ENCODE results near the gene ZSCAN22.

- TF ChIP-seq CTCF (IDR thresholded peaks at IDR 0.05) (no peak), POLR2A (IDR thresholded peaks at IDR 0.05) (no peak)
Observed at GRCh38 chr19:58366585-58367430, 40.0 kb downstream of the ZSCAN22 start.

All from vagina (tissue), 2 donors.